GM18867 (cell line): ENCODE measurements around the gene STKLD1.
"Not testable (repeated sequence)": the region's sequence is repeated elsewhere in the genome, so short reads cannot be mapped to it uniquely, and the experiment has no call there.

Experiments
- ATAC-seq: cut with Tn5 transposase; IDR thresholded peaks from one replicate; pipeline ENCODE4 v1.9.1; 2021; ENCODE audit warnings: mild to moderate bottlenecking, moderate library complexity; ENCODE audit not compliant: unreplicated experiment

The STKLD1 gene

GRCh38 chr9:133382507-133383141 lies 6.5 kb downstream of the STKLD1 start:
- no peak for ATAC-seq

DNA sequence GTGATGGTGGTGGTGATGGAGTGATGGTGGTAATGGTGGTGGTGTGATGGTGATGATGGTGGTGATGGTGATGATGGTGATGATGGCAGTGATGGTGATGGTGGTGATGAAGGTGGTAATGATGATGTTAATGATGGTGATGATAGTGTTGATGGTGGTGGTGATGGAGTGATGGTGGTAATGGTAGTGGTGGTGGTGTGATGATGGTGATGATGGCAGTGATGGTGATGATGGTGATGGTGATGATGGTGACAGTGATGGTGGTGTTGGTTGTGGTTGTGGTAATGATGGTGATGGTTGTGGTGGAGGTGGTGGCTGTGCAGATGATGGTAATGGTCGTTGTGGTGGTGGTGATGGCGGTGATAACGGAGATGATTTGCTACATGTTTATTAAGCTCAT lies 7.3 kb downstream of the STKLD1 start:
- no peak for ATAC-seq

GRCh38 chr9:133384736-133385321 lies 8.7 kb downstream of the STKLD1 start:
- ATAC-seq: no peak

- ATAC-seq: no peak
Measured at GRCh38 chr9:133385452-133385851, 9.3 kb downstream of the STKLD1 start.

GRCh38 chr9:133386338-133386737 lies 10.2 kb downstream of the STKLD1 start:
- ATAC-seq: no peak

- no peak for ATAC-seq
Measured at GRCh38 chr9:133387680-133388079, 11.5 kb downstream of the STKLD1 start.

DNA sequence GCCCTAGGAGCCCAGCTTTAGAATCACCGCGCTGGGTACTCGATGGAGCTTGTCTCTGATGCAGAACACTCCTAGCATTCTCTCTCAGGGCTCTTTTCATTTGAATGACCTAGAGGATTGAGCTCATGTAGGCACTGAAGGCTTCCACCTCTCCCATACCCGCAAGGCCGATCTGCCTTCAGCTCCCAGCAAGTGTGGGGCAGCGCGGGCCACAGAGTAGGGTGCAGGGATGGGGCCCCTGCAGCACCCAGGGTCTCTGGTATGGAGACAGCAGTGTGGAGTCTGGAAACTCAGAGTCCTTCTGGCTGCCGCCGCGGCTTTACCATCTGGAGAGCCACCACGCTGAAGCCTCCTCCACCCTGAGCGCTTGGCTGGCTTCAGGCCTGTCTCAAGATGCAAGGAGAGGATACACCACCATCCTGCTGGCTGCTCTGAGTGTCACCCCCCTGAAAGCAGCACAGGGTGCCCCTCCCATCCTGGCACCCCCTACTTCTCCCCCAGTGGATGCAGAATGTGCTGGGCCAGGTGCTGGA lies 12.9 kb downstream of the STKLD1 start:
- ATAC-seq: no peak

DNA sequence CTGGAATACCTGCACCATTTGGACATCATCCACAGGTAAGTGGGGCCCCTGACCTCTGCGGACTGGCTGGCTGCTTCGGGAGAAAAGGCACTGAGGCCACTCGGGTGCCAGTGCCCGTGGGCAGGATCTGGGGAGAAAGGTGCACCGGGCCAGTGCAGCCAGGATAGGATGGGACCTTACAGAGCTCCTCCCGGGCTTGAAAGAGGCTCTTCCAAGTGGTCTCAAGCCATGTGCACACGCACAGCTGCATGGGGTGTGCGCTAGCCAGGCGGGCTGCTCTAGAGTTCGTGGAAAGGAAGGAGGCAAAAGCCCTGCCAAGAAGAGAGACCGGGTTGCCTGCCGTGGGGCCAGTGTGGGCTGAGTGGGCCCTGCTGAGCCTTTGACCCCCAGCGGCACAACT lies 13.4 kb downstream of the STKLD1 start:
- no peak for ATAC-seq

DNA sequence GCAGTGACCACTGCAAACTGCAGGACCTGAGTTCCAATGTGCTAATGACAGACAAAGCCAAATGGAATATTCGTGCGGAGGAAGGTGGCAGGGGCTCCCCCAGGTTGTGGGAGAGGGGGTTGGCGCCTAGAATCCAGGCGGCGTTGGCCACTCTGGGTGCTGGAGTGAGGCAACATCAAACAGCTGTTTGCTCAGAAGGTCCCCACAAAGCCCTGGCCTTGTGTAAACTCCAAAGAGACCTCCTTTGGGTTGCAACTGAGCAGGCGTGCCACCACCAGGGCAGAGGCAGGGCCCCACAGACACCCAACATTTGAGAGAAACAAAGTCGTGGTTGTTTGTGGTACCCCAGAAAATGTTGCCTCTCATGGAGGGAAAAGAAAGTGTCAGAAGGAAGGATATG lies 14.5 kb downstream of the STKLD1 start:
- ATAC-seq: no peak

GRCh38 chr9:133391449-133391848 lies 15.3 kb downstream of the STKLD1 start:
- ATAC-seq: not testable (repeated sequence)

DNA sequence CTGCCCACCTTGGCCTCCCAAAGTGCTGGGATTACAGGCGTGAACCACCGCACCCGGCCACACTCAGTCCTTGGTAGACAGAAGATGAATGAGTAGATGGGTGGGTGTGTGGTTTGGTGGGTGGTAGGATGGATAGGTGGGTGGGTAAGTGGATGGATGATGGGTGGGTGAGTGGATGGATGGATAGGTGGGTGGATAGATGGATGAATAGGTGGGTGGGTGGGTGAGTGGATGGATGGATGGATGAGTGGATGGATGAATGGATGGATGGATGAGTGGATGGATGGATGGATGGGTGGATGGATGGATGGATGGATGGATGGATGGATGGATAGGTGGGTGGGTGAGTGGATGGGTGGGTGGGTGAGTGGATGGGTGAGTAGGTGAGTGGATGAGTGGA lies 16.1 kb downstream of the STKLD1 start:
- not testable (repeated sequence) for ATAC-seq

DNA sequence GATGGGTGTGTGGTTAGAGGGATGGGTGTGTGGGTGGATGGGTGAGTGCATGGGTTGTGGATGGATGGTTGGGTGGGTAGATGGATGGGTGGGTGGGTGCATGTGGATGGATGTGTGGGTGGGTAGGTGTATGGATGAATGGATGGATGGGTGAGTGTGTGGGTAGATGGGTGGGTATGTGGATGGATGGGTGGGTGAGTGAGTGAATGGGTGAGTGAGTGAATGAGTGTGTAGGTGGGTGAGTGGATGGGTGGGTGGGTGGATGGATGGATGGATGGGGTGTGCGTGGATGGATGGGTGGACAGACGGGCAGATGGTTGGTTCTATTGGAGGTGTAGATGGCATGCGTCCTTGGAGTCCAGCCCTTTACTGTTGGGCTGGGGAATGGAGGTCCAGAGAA lies 17.2 kb downstream of the STKLD1 start:
- ATAC-seq: no peak

GRCh38 chr9:133394687-133395271 lies 18.6 kb downstream of the STKLD1 start:
- ATAC-seq: no peak

GRCh38 chr9:133396952-133397351 lies 20.8 kb downstream of the STKLD1 start:
- no peak for ATAC-seq

GRCh38 chr9:133397370-133397769 lies 21.2 kb downstream of the STKLD1 start:
- no peak for ATAC-seq

GRCh38 chr9:133397895-133398294 lies 21.7 kb downstream of the STKLD1 start:
- no peak for ATAC-seq

DNA sequence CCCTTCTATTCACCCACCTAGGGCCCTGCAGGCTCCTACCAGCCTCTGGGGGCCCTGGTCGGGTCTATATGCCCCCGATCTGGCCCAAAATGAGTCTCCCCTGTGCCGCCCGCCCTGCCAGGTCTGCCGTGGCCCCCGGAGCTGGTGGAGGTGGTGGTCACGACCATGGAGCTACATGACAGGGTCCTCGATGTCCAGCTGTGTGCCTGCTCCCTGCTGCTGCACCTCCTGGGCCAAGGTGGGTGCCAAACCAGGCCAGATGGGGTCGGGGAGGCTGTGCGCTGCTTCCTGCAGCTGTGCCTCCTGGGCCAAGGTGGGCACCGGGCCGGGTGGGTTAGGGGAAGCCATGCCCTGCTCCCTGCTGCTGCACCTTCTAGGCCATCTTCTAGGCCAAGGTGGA lies 24.1 kb downstream of the STKLD1 start:
- no peak for ATAC-seq

DNA sequence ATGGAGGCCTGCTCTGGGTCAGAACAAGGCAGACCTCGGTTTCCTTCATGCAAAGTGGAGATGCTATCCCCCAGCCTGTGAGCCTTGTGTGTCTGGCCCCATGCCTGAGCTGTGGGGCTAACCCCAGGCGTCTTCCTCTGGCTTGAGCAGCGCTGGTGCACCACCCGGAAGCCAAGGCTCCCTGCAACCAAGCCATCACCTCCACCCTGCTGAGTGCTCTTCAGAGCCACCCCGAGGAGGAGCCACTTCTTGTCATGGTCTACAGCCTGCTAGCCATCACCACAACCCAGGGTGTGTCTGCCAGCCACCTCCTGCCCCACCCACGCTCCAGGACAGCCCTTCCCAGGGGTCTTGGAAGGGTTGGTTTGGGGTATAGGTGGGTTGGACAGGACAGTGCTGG lies 25.4 kb downstream of the STKLD1 start:
- ATAC-seq: no peak

DNA sequence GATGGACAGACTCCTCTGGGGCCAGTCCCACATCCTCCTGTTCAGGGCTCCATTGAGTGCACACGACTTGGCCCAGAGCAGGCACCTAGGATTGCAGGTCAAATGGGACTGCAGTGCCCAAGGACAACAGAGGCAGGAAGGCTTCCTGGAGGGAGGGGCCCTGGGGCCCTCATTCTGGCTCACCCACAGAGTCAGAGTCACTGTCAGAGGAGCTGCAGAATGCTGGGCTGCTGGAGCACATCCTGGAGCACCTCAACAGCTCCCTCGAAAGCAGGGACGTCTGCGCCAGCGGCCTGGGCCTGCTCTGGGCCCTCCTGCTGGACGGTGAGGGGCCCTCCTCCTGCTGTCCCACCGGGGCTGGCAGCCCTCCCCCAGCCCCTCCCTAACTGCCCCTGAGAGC lies 26.5 kb downstream of the STKLD1 start:
- no peak for ATAC-seq

DNA sequence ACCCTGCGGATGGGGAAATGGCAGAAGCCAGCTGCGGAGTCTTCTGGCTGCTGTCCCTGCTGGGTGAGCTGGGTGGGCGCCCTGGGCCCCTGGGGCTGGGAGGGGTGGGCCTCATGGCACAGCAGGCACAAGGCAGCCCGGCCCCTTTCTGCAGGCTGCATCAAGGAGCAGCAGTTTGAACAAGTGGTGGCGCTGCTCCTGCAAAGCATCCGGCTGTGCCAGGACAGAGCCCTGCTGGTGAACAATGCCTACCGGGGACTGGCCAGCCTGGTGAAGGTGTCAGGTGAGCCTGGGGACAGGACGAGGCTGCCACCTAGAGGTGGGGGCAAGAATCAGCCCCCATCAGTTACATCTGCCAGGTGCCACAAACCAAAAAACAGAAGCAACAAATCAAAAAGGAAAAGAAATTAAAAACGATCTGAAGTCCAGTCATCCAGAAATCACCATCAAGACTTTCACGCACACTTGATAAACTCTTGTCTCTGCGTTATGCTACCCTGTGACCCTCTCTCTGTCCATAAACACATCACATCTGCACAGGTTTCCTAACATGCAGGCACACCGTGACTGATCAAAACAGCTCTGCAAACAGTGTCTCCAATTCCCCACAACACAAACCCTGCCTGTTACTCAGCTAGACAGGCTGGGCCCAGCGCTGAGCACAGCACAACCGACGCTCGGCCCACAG lies 27.7 kb downstream of the STKLD1 start:
- ATAC-seq: no peak

- ATAC-seq: no peak
Measured at GRCh38 chr9:133404454-133405002, 28.4 kb downstream of the STKLD1 start.
